ENCODE data around the gene UGT1A1.

DNA sequence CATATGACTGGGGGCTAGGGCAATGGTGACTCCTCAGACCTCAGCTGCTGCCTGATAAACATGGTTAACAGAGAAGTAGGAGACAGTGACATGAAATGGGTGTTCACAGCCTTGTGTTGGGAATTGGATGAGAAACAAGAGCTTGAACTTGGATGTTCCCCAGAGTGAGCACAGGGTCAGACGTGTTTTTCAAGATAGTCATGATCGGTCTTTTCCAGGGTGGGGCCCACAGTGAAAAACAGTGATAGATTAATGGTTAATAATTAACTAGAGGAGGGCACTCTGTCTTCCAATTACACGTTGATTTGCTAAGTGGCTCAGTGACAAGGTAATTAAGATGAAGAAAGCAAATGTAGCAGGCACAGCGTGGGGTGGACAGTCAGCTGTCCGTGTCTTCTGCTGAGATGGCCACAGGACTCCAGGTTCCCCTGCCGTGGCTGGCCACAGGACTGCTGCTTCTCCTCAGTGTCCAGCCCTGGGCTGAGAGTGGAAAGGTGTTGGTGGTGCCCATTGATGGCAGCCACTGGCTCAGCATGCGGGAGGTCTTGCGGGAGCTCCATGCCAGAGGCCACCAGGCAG is 31.3 kb upstream of the UGT1A1 start, which contains the start of gene UGT1A3:
- TF ChIP-seq GATA3 (IDR thresholded peaks at IDR 0.05; ENCODE audit: low read depth, low read length) (no peak), GATA2 (IDR thresholded peaks at IDR 0.05; ENCODE audit: low read depth, low read length) (no peak)
